Prostate gland (tissue), 2 donors: ENCODE results near the gene TPH1. TPM values are rescaled to one million over a fixed set of nuclear protein-coding genes. Genes with fewer than 3 reads are reported as not detected.

ENCODE experiments used
- DNase-seq: peaks from one replicate; pipeline ENCODE4 v3.0.0-alpha.2; 2019; ENCODE audit warnings: low spot score
- H3K27ac ChIP-seq, 2 donors: fragments of 200-600 bp; sonication (generic); 2 replicates each; pipeline ENCODE4 v1.5.1; 2017 to 2019
- H3K27me3 ChIP-seq: fragments of 200-600 bp; sonication (generic); replicated peaks from 2 replicates; pipeline ENCODE4 v1.5.1; 2019; ENCODE audit not compliant: insufficient read depth
- H3K36me3 ChIP-seq, 2 donors: fragments of 200-600 bp; sonication (generic); 1 replicate in 1 of 2; 2 replicates in 1 of 2; pipeline versions ENCODE4 v1.5.1 to v1.8.1; 2017 to 2019
- H3K4me1 ChIP-seq: fragments of 200-600 bp; sonication (generic); replicated peaks from 2 replicates; pipeline ENCODE4 v1.5.1; 2019
- H3K4me3 ChIP-seq, 2 donors: fragments of 200-600 bp; sonication (generic); 2 replicates each; pipeline ENCODE4 v1.5.1; 2017 to 2019
- H3K9me3 ChIP-seq: fragments of 200-600 bp; sonication (generic); 2 replicates; pipeline ENCODE4 v1.5.1; 2017
- CTCF ChIP-seq, 4 experiments: fragments of 200-600 bp in 2 of 4; fragments of 450-650 bp in 2 of 4; sonication (generic) in 2 of 4; IDR thresholded peaks; 1 replicate in 3 of 4; 2 replicates in 1 of 4; pipeline ENCODE4 v1.5.1; 2016 to 2019; ENCODE audit warnings: antibody characterized with exemption in 4 of 4, mild to moderate bottlenecking in 2 of 4, moderate library complexity in 2 of 4
- POLR2A ChIP-seq: fragments of 450-650 bp; IDR thresholded peaks from one replicate; pipeline ENCODE4 v1.6.1; 2016; ENCODE audit warnings: antibody characterized with exemption, mild to moderate bottlenecking
- POLR2AphosphoS5 ChIP-seq: sonication (generic); formaldehyde crosslinking; IDR thresholded peaks from one replicate; pipeline ENCODE4 v1.6.1; 2017; ENCODE audit warnings: antibody characterized with exemption
- WGBS: methylation state at CpG from one replicate; pipeline ENCODE4 v1.1.5; 2018; 5-methylcytosine and 5-hydroxymethylcytosine counted together
- intact Hi-C: fragments of 100-400 bp; cut with DNase I; formaldehyde crosslinking; loops from one replicate; pipeline ENCODE4 v1.14.2; 2022
- total RNA-seq, 2 donors: library from RNA; depleted of rRNA; stranded (reverse); fragments of >200 nt; gene quantifications; one replicate each; pipeline ENCODE4 v1.1.0, GENCODE V29; 2016

The TPH1 gene
- 1 to 10 TPM in 1 of 2 donors, under 1 TPM in 1; 0.97 to 3.6 TPM for total RNA-seq

- Histone ChIP-seq H3K27me3 (no peaks in the 10 kb centered on the region), H3K4me3 (no peak within 1 kb of the TSS), H3K27ac (no peak within 1 kb of the TSS), H3K9me3 (no peaks in the 10 kb centered on the region), H3K4me1 (no peaks in the 10 kb centered on the region), H3K36me3 (no peaks in the 10 kb centered on the region)
- intact Hi-C loops, result no loop called here
- TF ChIP-seq POLR2AphosphoS5 (no peak), CTCF (IDR thresholded peaks at IDR 0.05) (no peak), POLR2A (no peak)
- peak; percentile 18 for DNase-seq
- 6% methylated on average over 36 of the region's 36 CpGs for WGBS
These were observed at the start of gene TPH1 for GRCh38 chr11:18046116-18046777. TPH1 (minus strand) TSS chr11:18046269; CDS start chr11:18040762, 5,507 bp downstream.

GRCh38 chr11:18093959-18094358, 47.9 kb upstream of the TPH1 start:
- no peak for DNase-seq
- Histone ChIP-seq H3K27me3 (no peaks in the 10 kb centered on the region), H3K27ac (no peak overlapping the region), H3K4me1 (no peaks in the 10 kb centered on the region), H3K36me3 (no peaks in the 10 kb centered on the region), H3K4me3 (no peak overlapping the region), H3K9me3 (no peaks in the 10 kb centered on the region)
- intact Hi-C loops, result no loop called here
- no peak for TF ChIP-seq CTCF (IDR thresholded peaks at IDR 0.05)
- TF ChIP-seq POLR2AphosphoS5, result no peak
- TF ChIP-seq POLR2A, result no peak

GRCh38 chr11:18091731-18092130, 45.7 kb upstream of the TPH1 start:
- DNase-seq, result no peak
- 86% methylated on average over 2 of the region's 2 CpGs for WGBS
- no peak overlapping the region for H3K27ac ChIP-seq
- no peaks in the 10 kb centered on the region for H3K36me3 ChIP-seq
- TF ChIP-seq POLR2A (no peak), POLR2AphosphoS5 (no peak), CTCF (IDR thresholded peaks at IDR 0.05) (no peak)
- no peaks in the 10 kb centered on the region for H3K9me3 ChIP-seq
- no peaks in the 10 kb centered on the region for H3K27me3 ChIP-seq
- intact Hi-C loops, result no loop called here
- no peaks in the 10 kb centered on the region for H3K4me1 ChIP-seq
- H3K4me3 ChIP-seq, result no peak overlapping the region

GRCh38 chr11:18088966-18089365, 42.9 kb upstream of the TPH1 start:
- H3K36me3 ChIP-seq, result no peaks in the 10 kb centered on the region
- intact Hi-C loops, result no loop called here
- 47% methylated on average over 3 of the region's 3 CpGs for WGBS

More at GRCh38 chr11:18088966-18089365, 42.9 kb upstream of the TPH1 start:
- DNase-seq, result no peak
- Histone ChIP-seq H3K27ac (no peak overlapping the region), H3K4me3 (no peak overlapping the region), H3K27me3 (no peaks in the 10 kb centered on the region), H3K4me1 (no peaks in the 10 kb centered on the region), H3K9me3 (no peaks in the 10 kb centered on the region)
- TF ChIP-seq CTCF (IDR thresholded peaks at IDR 0.05) (no peak), POLR2A (no peak), POLR2AphosphoS5 (no peak)
